GM21381 (cell line): ENCODE measurements around the gene PIM1.
A peak's percentile ranks its signal among the peaks of the same experiment; 100 is the strongest.

ENCODE experiments used
- ATAC-seq: cut with Tn5 transposase; IDR thresholded peaks from one replicate; pipeline ENCODE4 v1.9.1; 2021; ENCODE audit warnings: mild to moderate bottlenecking, moderate library complexity; ENCODE audit not compliant: unreplicated experiment

The PIM1 gene

GRCh38 chr6:37137201-37138090 is 32.5 kb upstream of the PIM1 start:
- ATAC-seq, result peak; percentile 66

- no peak for ATAC-seq
Measured at GRCh38 chr6:37138856-37139229, 31.1 kb upstream of the PIM1 start.

GRCh38 chr6:37139230-37139962 is 30.6 kb upstream of the PIM1 start:
- no peak for ATAC-seq

GRCh38 chr6:37140145-37140544 is 29.8 kb upstream of the PIM1 start:
- ATAC-seq, result no peak

GRCh38 chr6:37141281-37142049 is 28.5 kb upstream of the PIM1 start:
- ATAC-seq, result no peak

GRCh38 chr6:37142050-37142614 is 27.8 kb upstream of the PIM1 start:
- ATAC-seq, result no peak

GRCh38 chr6:37143585-37143984 is 26.4 kb upstream of the PIM1 start:
- ATAC-seq, result no peak

GRCh38 chr6:37145443-37145842 is 24.5 kb upstream of the PIM1 start:
- no peak for ATAC-seq

- ATAC-seq, result no peak
Measured at GRCh38 chr6:37146735-37147157, 23.2 kb upstream of the PIM1 start.

GRCh38 chr6:37149745-37150144 is 20.2 kb upstream of the PIM1 start:
- no peak for ATAC-seq

GRCh38 chr6:37150314-37150713 is 19.6 kb upstream of the PIM1 start:
- no peak for ATAC-seq

GRCh38 chr6:37155394-37156312 is 14.3 kb upstream of the PIM1 start:
- peak; percentile 91 for ATAC-seq

GRCh38 chr6:37158508-37158907 is 11.4 kb upstream of the PIM1 start:
- ATAC-seq, result no peak

GRCh38 chr6:37160922-37161778 is 8.8 kb upstream of the PIM1 start:
- ATAC-seq, result peak; percentile 68

GRCh38 chr6:37162740-37163139 is 7.2 kb upstream of the PIM1 start:
- ATAC-seq, result no peak

GRCh38 chr6:37168163-37168758 is 1.7 kb upstream of the PIM1 start:
- no peak for ATAC-seq

- no peak for ATAC-seq
Measured at GRCh38 chr6:37168811-37169495, 999 bp upstream of the PIM1 start.
